Urinary bladder (tissue), 4 donors: ENCODE data around the gene CD82. TPM values are rescaled to one million over a fixed set of nuclear protein-coding genes. Genes with fewer than 3 reads are reported as not detected.
"Not testable (repeated sequence)": the region's sequence is repeated elsewhere in the genome, so short reads cannot be mapped to it uniquely, and the experiment has no call there.

ENCODE experiments used
- DNase-seq: peaks from one replicate; pipeline ENCODE4 v3.0.0-alpha.2; 2015; ENCODE audit errors: extremely low spot score
- H3K27ac ChIP-seq: one replicate; pipeline ENCODE4 v1.5.1; 2013; ENCODE audit warnings: low read depth, mild to moderate bottlenecking, moderate library complexity
- H3K36me3 ChIP-seq: one replicate; pipeline ENCODE4 v1.6.1; 2013; ENCODE audit warnings: mild to moderate bottlenecking, moderate library complexity; ENCODE audit not compliant: insufficient read depth
- H3K4me1 ChIP-seq: one replicate; pipeline ENCODE4 v1.6.1; 2013; ENCODE audit warnings: mild to moderate bottlenecking, moderate library complexity; ENCODE audit not compliant: insufficient read depth
- H3K4me3 ChIP-seq: one replicate; pipeline ENCODE4 v1.5.1; 2013; ENCODE audit warnings: low read depth, low read length
- WGBS: extraction: QIAGEN DNeasy Blood & Tissue Kit; methylation state at CpG from one replicate; pipeline ENCODE4 v1.1.7; 2013; 5-methylcytosine and 5-hydroxymethylcytosine counted together
- polyA plus RNA-seq: library from polyadenylated mRNA; stranded (reverse); fragments of 200-250 nt; gene quantifications from one replicate; pipeline ENCODE4 v1.2.3, GENCODE V29; 2013
- total RNA-seq: library from RNA; depleted of rRNA; stranded (reverse); fragments of >200 nt; gene quantifications from one replicate; pipeline ENCODE4 v1.2.3, GENCODE V29; 2014
- donor health status: healthy with polysubstance abuse.
- donor health status: healthy.

CD82 gene
- total and polyA plus RNA-seq, 2 donors, result 13.1 to 37.4 TPM

GRCh38 chr11:44540667-44541066, 24.8 kb upstream of the CD82 start:
- DNase-seq, result no peak
- Histone ChIP-seq H3K4me1 (no peaks in the 10 kb centered on the region), H3K4me3 (no peak overlapping the region), H3K27ac (no peak overlapping the region), H3K36me3 (no peaks in the 10 kb centered on the region)
- 24% methylated on average over 2 of the region's 2 CpGs for WGBS

- DNase-seq, result no peak
- Histone ChIP-seq H3K36me3 (no peaks in the 10 kb centered on the region), H3K4me3 (no peak overlapping the region), H3K4me1 (no peaks in the 10 kb centered on the region), H3K27ac (no peak overlapping the region)
- 94% methylated on average over 3 of the region's 3 CpGs for WGBS
These were observed 23.1 kb upstream of the CD82 start for GRCh38 chr11:44542372-44542771.

- not testable (repeated sequence) for H3K27ac ChIP-seq, DNase-seq, H3K36me3 ChIP-seq, H3K4me1 ChIP-seq, H3K4me3 ChIP-seq
- WGBS, result 93% methylated on average over 4 of the region's 4 CpGs
These were observed 18.5 kb upstream of the CD82 start for GRCh38 chr11:44546984-44547383.

GRCh38 chr11:44547534-44547933, 17.9 kb upstream of the CD82 start:
- not testable (repeated sequence) for H3K27ac ChIP-seq, H3K36me3 ChIP-seq, H3K4me3 ChIP-seq, H3K4me1 ChIP-seq, DNase-seq
- WGBS, result 97% methylated on average over 2 of the region's 2 CpGs

- DNase-seq, result no peak
- no peaks in the 10 kb centered on the region for H3K36me3 ChIP-seq
- H3K4me3 ChIP-seq, result no peak overlapping the region
- no peaks in the 10 kb centered on the region for H3K4me1 ChIP-seq
- no peak overlapping the region for H3K27ac ChIP-seq
- WGBS, result 94% methylated on average over 4 of the region's 4 CpGs
These were observed 17.3 kb upstream of the CD82 start for GRCh38 chr11:44548032-44548695.

GRCh38 chr11:44548961-44549749, 16.3 kb upstream of the CD82 start:
- DNase-seq, H3K27ac ChIP-seq, H3K36me3 ChIP-seq, H3K4me3 ChIP-seq, H3K4me1 ChIP-seq: not testable (repeated sequence)
- 83% methylated on average over 5 of the region's 5 CpGs for WGBS

GRCh38 chr11:44550123-44550522, 15.3 kb upstream of the CD82 start:
- H3K36me3 ChIP-seq, result no peaks in the 10 kb centered on the region
- no peak for DNase-seq
- H3K4me3 ChIP-seq, result no peak overlapping the region
- 67% methylated on average over 8 of the region's 8 CpGs for WGBS
- H3K4me1 ChIP-seq, result no peaks in the 10 kb centered on the region
- H3K27ac ChIP-seq, result no peak overlapping the region

GRCh38 chr11:44551456-44552139, 13.9 kb upstream of the CD82 start:
- H3K4me1 ChIP-seq, result no peaks in the 10 kb centered on the region
- WGBS, result 96% methylated on average over 4 of the region's 4 CpGs
- no peak for DNase-seq
- H3K36me3 ChIP-seq, result no peaks in the 10 kb centered on the region
- no peak overlapping the region for H3K4me3 ChIP-seq
- no peak overlapping the region for H3K27ac ChIP-seq

- Histone ChIP-seq H3K4me3 (no peak overlapping the region), H3K27ac (no peak overlapping the region), H3K36me3 (no peaks in the 10 kb centered on the region), H3K4me1 (no peaks in the 10 kb centered on the region)
- WGBS, result 87% methylated on average over 5 of the region's 5 CpGs
- no peak for DNase-seq
These were observed 10.2 kb upstream of the CD82 start for GRCh38 chr11:44555031-44555800.

- H3K4me3 ChIP-seq, result no peak overlapping the region
- DNase-seq, result no peak
- no peaks in the 10 kb centered on the region for H3K36me3 ChIP-seq
- no peaks in the 10 kb centered on the region for H3K4me1 ChIP-seq
- WGBS, result 38% methylated on average over 11 of the region's 11 CpGs
- H3K27ac ChIP-seq, result no peak overlapping the region
These were observed 8.6 kb upstream of the CD82 start for GRCh38 chr11:44556735-44557409.

GRCh38 chr11:44557464-44557863, 8.0 kb upstream of the CD82 start:
- Histone ChIP-seq H3K4me3 (no peak overlapping the region), H3K27ac (no peak overlapping the region), H3K36me3 (no peaks in the 10 kb centered on the region), H3K4me1 (no peaks in the 10 kb centered on the region)
- WGBS, result 82% methylated on average over 5 of the region's 5 CpGs
- no peak for DNase-seq

- no peaks in the 10 kb centered on the region for H3K36me3 ChIP-seq
- no peaks in the 10 kb centered on the region for H3K4me1 ChIP-seq
- H3K4me3 ChIP-seq, result no peak overlapping the region
- WGBS, result 73% methylated on average over 9 of the region's 9 CpGs
- no peak for DNase-seq
- no peak overlapping the region for H3K27ac ChIP-seq
These were observed 6.1 kb upstream of the CD82 start for GRCh38 chr11:44559207-44559939.
